Hematopoietic multipotent progenitor cell (in vitro differentiated cells): ENCODE data around the gene KCMF1. TPM values are rescaled to one million over a fixed set of nuclear protein-coding genes. Genes with fewer than 3 reads are reported as not detected.

Experiments used
- DNase-seq, 3 donors: peaks; one replicate each; pipeline ENCODE4 v3.0.0-alpha.2; 2011 to 2015; ENCODE audit warnings: low read depth in 2 of 3, low spot score in 2 of 3
- total RNA-seq: library from RNA; depleted of rRNA; stranded (reverse); fragments of >200 nt; gene quantifications from one replicate; pipeline ENCODE4 v1.2.3, GENCODE V29; 2012

Gene KCMF1
- total RNA-seq, 1 donor, result 20.2 TPM

GRCh38 chr2:84954329-84954728 is 16.6 kb upstream of the KCMF1 start:
- no peak for DNase-seq

GRCh38 chr2:84956334-84957297 is 14.3 kb upstream of the KCMF1 start:
- DNase-seq, result no peak

GRCh38 chr2:84957771-84958134 is 13.2 kb upstream of the KCMF1 start:
- no peak for DNase-seq

- no peak for DNase-seq
Observed at GRCh38 chr2:84958135-84959059, 12.6 kb upstream of the KCMF1 start.

GRCh38 chr2:84959095-84959565 is 11.8 kb upstream of the KCMF1 start:
- DNase-seq, result no peak

- DNase-seq, result no peak
Observed at GRCh38 chr2:84959566-84960506, 11.1 kb upstream of the KCMF1 start.

GRCh38 chr2:84962917-84963316 is 8.0 kb upstream of the KCMF1 start:
- DNase-seq, result no peak

GRCh38 chr2:84963323-84963691 is 7.7 kb upstream of the KCMF1 start:
- DNase-seq, result no peak

- no peak for DNase-seq
Observed at GRCh38 chr2:84963692-84964405, 7.1 kb upstream of the KCMF1 start.

GRCh38 chr2:84964406-84965191 is 6.4 kb upstream of the KCMF1 start:
- DNase-seq, result no peak

GRCh38 chr2:84965192-84965516 is 5.8 kb upstream of the KCMF1 start:
- DNase-seq, result no peak

- DNase-seq, result no peak
Observed at GRCh38 chr2:84965827-84966226, 5.1 kb upstream of the KCMF1 start.

GRCh38 chr2:84966731-84967130 is 4.2 kb upstream of the KCMF1 start:
- DNase-seq, result no peak

GRCh38 chr2:84969511-84970209 is 1.3 kb upstream of the KCMF1 start:
- DNase-seq, result peak in 1 of 3 donors; percentile 35

- DNase-seq, result peak; percentile 28 to 64 (median 58)
Observed at GRCh38 chr2:84970210-84970867, 622 bp upstream of the KCMF1 start.

GRCh38 chr2:84971510-84972206 is 697 bp downstream of the KCMF1 start:
- peak; percentile 51 to 66 (median 53) for DNase-seq

GRCh38 chr2:84972207-84972783 is 1.3 kb downstream of the KCMF1 start:
- peak in 1 of 3 donors; percentile 18 for DNase-seq
